GM20431 (cell line): Measurements from ENCODE around the gene DENND2D.

Experiments
- in situ Hi-C: fragments of 300-500 bp; cut with MseI, MboI; formaldehyde crosslinking; loops from one replicate; pipeline ENCODE4 v1.15.0; 2020; ENCODE audit warnings: low sequenced_read_pairs; ENCODE audit not compliant: unreplicated experiment

Gene DENND2D

GRCh38 chr1:111204983-111205713 is 4.7 kb upstream of the DENND2D start:
- in situ Hi-C loops: no loop called here

GRCh38 chr1:111204201-111204982 is 3.9 kb upstream of the DENND2D start:
- in situ Hi-C loops: no loop called here

GRCh38 chr1:111203681-111204200 is 3.3 kb upstream of the DENND2D start:
- in situ Hi-C loops: no loop called here

- in situ Hi-C loops: no loop called here
Observed at GRCh38 chr1:111202707-111203623, 2.5 kb upstream of the DENND2D start.

GRCh38 chr1:111202366-111202706 is 1.9 kb upstream of the DENND2D start:
- in situ Hi-C loops: no loop called here

- in situ Hi-C loops: no loop called here
Observed at GRCh38 chr1:111201275-111202090, 1.0 kb upstream of the DENND2D start.

- in situ Hi-C loops: no loop called here
Observed at GRCh38 chr1:111200802-111201161, 336 bp upstream of the DENND2D start.

- in situ Hi-C loops: no loop called here
Observed at GRCh38 chr1:111199329-111199728, 1.1 kb downstream of the DENND2D start.

GRCh38 chr1:111198836-111199235 is 1.6 kb downstream of the DENND2D start:
- in situ Hi-C loops: no loop called here

- in situ Hi-C loops: no loop called here
Observed at GRCh38 chr1:111197598-111198284, 2.7 kb downstream of the DENND2D start.

- in situ Hi-C loops: no loop called here
Observed at GRCh38 chr1:111196213-111196612, 4.2 kb downstream of the DENND2D start.

- in situ Hi-C loops: no loop called here
Observed at GRCh38 chr1:111195002-111195684, 5.3 kb downstream of the DENND2D start.

GRCh38 chr1:111193712-111194480 is 6.5 kb downstream of the DENND2D start:
- in situ Hi-C loops: no loop called here

GRCh38 chr1:111192658-111193519 is 7.6 kb downstream of the DENND2D start:
- in situ Hi-C loops: no loop called here

GRCh38 chr1:111192074-111192473 is 8.4 kb downstream of the DENND2D start:
- in situ Hi-C loops: no loop called here

- in situ Hi-C loops: no loop called here
Observed at GRCh38 chr1:111191496-111191895, 8.9 kb downstream of the DENND2D start.

- in situ Hi-C loops: no loop called here
Observed at GRCh38 chr1:111190931-111191451, 9.5 kb downstream of the DENND2D start.
